GM18519 (cell line): ENCODE results near the gene CCDC148.

Experiments
- ATAC-seq: cut with Tn5 transposase; IDR thresholded peaks from one replicate; pipeline ENCODE4 v1.9.1; 2021; ENCODE audit warnings: mild to moderate bottlenecking, moderate library complexity; ENCODE audit not compliant: unreplicated experiment, low FRiP score

The CCDC148 gene

DNA sequence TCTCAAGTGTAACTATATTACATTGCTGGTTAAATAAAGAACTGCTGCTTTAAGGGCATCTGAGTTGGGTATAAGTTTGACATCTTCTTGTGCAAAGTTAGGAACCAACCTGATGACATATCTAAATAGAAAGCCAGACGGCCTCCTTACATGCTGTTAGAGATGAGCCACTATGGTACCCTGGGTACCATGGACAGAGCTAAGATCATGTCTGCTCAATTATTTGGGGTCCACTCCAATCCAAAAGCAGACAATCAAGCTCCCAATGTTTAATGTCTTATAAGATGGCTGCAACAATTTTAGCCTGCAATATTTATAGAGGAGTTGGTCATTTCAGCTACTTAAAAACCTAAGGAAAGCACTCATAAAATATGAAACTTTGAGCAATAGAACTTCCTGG is 268.6 kb downstream of the CCDC148 start:
- no peak for ATAC-seq

DNA sequence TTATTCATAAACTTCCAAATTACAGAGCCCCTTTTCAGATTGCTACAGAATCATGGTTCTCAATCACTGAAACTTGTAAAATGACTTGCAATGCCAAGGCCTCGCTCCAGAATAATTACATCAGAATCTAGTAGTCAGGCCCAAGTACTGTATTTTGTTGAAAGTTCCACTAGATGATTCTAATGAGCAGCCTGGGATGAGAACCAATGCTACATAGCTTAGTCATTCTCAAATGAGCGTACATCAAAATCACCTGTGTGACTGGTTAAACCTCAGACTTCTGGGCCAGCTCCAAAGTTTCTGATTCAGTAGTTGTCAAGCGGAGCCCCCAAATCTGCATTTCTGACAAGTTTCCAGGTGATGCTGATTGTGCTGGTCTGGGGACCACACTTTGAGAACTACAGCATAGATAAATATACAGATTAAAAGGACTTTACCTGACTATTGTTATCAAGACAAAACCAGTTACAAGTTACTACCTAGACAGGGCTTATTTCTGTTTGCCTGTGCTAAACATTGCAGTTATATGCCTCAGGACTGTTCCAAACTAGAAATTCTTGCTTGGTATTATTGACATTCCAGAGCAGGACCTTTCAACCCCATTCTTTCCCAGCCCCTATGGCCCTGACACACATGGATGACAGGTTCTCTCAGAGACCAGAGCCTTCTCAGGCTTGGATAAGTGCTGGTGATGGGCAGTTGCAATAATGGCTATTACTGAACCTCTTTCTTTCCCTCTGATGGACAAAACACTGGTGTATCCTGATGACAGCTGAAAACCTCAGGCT is 271.8 kb downstream of the CCDC148 start:
- ATAC-seq, result no peak

DNA sequence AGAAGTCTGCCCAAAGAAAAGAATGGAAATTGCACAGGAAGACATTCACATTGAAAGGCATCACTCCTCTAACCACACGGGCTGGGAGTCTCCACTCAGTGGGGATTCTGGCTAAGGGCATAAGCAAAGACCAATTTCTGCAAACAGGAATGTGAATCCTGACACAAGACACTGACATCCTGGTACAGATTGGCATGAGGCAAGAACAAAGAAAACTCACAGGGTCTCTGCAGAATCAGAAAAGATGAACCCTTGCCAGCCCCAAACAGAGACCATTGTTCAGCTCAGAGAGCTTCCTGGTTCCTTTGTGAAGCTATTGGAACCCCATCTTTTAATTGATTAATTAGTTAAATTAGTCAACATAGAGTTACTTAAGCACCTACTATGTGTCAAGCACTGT is 272.6 kb downstream of the CCDC148 start:
- ATAC-seq, result no peak

DNA sequence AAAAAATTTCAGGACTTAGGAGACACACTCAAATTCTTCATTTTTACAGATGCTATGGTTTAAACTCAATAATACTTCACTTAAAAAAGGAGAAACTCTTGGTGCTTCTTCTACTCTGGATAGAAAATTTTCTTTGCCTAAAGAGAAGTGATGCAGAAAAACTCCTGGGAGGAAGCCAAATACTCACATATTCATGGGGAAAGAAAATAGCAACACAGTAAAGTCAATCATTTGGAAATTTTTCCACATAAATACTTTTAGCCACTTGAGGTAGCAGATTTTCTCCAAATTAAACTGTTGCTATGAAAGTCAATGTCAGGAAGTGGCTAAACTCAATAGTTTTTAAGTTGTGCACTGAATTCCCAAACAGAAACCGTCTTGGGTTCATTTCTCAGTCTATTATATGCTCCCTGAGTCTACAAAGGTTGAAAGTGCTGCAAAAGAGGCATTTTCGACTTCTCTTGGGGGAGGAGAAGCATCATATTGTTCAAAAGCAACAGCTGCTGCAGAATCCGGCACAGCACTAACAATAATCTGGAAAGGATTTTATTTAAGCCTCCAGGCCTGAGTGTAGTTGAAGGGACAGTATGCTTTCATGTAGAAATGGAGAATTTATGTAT is 273.8 kb downstream of the CCDC148 start:
- ATAC-seq, result no peak

DNA sequence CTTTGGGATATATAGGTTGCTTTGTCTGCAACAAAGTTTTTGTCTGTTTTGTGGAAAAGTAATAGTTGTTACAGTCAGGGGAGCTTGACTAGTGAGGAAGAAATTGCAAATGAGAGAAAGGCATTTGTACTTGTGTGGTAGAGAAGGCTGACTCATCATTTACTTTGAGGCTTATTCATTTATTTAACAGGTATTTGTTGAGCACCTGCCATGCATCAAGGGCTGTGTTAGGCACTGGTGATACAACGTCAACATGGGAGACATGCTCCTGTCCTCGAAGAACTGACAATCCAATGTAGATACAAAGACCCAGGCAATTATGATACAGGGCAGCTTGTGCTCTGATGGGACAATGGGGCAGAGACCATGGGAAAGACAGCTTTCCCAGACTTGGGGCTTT is 275.4 kb downstream of the CCDC148 start:
- no peak for ATAC-seq

DNA sequence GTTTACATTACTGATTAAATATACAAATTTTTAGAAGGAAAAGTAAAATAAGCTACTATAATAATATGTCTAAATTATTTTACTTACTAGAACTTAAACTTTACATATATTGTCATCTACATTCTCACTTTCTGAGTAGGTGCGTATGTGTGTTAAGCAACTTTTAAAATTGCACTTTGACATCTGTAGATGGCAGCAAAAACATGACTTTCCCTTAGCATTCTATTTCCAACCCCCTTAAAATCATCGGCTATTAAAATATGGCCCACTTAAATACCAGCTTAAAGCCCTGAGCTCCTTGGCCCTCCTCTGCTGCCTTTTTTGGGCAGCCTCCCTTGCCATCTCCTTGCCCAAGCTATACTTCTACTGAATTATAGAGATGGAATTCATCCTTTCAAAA is 276.9 kb downstream of the CCDC148 start:
- ATAC-seq, result peak; percentile 64

DNA sequence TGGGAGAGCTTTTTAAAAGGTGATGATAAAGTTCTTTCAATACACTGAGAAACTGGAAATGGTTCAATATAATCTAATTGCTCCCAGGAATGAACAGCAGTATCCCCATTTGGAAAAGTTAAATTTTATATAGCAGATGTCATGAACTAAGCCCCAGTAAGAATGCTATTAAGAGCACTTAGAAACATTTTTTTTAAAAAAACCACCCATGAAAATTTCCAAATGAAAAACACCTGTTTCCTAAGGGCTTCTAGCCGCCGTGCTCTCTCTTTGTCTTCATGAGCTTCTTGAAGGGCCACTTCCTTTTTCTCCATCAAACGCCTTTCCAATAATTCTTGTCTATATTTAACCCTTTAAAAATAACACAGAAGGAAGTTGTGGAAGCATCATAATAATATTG is 277.9 kb downstream of the CCDC148 start:
- no peak for ATAC-seq

DNA sequence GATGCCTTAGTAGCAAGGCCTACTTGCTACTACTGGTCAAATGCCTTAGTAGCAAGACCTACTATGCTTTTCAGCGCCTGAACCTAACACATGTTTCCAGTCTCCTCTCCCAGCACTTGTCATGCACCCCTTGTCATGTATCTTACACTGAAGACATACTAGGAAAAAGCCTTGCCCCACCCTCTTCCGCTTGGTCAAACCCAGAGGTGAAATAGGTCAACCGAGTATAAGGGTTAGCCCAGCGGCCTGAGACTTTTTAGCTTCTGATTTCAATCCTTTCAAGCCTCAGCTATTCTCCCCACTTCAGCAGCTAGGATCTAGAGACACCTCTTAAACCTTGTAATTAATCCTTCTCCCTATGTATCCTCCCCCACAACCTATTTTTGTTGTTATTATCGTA is 281.6 kb downstream of the CCDC148 start:
- ATAC-seq, result no peak

DNA sequence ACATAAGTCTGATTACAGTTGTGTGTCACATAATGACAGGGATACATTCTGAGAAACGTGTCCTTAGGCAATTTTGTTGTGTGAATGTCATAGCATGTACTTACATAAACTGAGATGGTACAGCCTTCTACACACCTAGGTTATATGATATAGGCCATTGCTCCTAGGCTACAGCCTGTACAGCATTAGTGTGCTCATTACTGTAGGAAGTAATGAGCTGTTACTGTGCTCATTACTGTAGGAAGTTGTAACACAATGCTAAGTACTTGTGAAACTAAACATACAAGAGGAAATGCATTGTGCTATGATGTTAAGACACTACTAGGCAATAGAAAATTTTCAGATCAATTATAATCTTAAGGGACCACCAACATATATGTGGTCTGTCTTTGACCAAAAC is 282.1 kb downstream of the CCDC148 start:
- ATAC-seq, result no peak

DNA sequence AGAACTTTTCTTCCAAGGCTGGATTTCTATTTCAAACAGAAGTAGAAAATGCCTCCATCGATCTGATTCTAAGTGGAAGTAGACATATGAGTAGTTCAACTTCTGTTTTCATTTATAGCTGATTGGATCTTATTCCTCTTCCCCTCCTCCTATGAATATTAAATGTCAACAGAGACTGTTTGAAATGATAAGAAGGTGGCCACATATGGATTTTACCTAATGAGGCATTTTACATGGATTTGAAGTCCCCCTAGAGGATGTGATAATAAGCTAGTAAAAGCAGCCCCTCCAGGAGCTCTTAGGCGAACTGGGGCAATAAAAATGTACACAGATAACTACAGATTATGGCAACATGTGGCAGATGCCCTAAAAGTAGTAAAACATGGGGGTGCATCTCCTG is 283.8 kb downstream of the CCDC148 start:
- no peak for ATAC-seq

DNA sequence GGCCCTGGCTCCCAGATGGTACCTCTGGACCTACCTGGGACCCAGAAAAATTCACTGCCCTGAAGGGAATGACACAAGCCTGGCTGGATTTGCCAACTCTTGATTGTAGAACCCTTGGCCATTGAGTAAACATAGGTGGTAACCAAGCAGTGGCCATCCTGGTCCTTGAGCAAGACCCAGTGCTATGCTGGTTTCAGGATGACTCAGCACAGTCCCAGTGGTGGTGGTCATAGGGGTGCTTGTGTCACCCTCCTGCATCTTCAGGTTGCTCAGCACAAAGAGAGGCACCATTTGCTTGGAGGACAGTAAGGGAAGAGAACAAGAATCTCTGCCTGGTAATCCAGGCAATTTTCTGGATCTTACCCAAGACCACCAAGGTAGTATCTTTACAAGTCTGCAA is 302.0 kb downstream of the CCDC148 start:
- no peak for ATAC-seq

DNA sequence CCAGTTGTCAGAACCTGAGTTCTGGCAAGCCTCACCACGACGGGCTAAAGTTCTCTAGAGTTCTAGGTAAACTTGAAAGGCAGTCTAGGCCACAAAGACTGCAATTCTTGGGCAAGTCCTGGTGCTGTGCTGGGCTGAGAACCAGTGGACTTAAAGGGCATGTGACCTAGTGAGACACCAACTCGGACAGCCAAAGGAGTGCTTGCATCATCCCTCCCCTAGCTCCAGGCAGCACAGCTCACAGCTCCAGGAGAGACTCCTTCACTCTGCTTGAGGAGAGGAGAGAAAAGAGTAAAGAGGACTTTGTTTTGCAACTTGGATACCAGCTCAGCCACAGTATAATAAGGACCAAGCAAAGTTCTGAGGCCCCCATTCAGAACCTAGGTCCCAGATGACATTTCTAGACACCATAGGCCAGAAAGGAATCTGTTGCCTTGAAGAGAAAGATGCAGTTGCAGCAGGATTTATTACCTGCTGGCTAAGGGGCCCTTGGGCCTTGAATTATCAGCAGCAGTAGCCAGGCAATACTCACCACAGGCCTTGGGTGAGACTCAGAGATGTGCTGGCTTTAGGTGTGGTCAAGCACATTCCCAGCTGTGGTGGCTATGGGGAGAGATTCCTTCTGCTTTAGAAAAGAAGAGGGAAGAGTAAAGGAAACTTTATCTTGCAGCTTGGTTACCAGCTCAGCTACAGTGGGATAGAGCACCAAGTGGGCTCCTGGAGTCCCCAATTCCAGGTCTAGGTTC is 303.1 kb downstream of the CCDC148 start:
- no peak for ATAC-seq

DNA sequence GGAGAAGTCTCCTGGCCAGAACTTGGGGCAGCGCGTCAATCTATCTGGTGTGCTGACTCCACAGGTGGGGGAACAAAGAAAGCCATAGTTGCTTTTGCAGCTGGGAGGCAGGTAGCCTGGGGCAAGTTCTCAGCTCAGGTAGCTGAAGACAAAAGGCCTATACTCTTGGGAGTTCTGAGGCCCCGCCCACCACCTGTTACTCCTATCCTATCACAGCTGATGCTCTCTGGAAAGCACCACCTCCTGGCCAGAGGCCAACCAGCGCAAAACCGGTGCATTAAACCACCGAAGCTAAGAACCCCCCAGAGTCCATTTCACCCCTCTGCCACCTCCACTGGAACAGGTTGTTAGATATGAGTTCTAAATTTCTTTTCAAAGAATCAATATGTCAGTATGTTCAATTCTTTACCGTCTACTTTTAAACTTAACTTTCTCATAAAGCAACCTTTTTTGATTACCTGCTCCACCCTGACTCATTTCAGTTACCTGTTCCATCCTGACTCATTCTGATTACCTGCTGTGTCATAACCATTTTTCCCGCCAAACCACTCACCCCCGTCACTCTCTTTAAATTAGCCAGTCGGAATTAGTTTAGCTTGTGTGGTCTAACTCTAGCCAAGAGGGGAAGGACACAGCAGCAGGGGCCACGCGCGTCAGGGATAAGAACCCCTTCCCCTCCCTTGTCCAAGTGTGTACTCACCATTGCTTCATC is 311.5 kb downstream of the CCDC148 start:
- ATAC-seq, result no peak

DNA sequence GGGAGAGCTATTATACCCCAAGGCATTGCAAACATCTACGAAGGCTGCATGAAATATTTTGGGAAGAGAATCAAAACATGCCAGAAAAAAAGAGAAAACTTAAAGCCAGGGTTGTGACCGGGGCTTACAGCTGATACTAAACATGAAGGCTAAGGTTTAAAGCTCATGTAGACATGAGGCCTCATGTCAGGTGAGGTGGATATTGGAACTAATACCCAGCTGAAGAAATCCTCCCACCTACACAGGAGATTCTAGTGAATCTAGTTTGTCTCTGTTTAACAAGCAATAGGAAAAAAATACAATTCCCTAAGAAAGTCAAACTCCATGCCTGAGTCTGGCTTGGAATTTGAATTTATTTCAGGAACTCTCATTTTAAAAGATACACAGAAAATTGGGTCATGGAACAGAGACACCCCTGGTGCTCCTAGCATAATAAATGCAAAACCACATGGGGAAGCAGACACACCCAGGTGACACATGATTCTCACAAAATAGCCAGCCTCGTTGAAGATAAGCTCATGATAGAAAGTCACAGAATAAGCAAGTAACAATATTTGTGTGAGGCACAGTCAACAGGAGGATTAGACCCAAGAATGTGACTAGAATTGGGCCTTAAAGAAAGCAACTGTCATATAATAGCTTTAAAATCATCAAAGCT is 312.7 kb downstream of the CCDC148 start:
- ATAC-seq, result no peak

DNA sequence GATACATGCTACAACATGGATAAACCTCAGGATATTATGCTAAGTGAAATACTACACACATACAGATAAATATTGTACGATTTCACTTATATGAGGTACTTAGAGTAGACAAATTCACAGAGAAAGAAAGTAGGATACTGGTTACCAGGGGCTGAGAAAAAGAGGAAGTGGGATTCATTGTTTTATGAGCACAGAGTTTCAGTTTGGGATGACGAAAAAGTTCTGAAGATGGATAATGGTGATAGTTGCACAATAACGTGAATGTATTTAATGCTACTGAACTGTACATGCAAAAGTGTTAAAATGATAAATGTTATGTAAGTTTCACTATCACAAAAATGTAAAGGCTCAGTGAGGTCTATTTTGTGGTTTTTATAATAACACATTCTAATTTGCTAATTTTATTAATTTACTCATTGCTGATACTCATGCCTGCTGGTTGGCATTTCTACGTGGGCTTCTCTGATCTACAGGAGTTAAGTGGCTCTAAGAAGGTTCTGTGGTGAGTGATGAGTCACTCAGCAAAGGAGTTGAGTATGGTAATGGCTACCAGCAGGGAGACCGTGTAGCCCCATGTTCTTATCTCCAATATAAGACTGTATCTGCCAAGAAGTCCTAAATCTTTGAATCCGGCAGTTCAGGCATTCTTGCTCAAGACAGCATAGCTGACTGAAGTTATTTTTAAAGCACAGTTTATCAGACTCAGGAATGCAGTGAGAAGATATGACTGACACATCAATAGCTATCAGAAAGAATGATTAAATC is 313.8 kb downstream of the CCDC148 start:
- no peak for ATAC-seq

DNA sequence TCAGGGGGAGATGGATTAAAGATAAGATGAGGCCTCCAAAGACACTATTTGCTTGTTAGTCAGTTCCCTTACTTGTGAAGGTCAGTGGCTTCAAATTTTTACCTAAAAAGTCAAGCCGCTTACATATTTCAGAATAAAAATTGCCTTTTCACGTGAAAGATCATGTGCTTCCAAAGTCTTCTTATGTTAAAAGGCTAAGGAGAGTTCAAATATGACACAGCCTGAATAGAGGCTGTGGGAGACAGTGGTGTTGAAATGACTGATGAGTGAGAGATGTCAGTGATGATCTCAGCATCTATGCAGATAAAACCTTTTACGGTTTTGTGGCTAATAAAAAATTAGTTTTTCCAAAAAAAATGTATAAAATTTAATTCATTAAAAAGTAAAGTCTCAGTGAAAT is 314.4 kb downstream of the CCDC148 start:
- ATAC-seq, result no peak

DNA sequence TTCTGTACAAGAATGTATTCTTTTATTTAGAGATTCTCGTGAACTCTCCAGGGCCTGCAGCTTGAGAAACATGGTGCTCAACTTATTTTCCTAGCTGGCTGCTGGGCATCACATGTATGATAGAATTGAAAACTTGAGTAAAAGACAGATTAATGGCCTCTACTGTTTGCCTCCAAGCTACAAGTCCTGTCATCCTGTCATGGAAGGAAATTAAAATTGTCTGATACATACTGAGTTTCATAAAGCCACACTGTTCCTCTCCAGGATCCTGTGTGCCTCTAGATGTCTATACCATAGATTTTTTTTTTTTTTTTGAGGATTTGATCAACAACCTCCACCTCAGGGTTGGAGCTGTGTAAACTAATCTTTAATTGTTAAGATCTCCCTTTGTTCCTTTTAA is 316.4 kb downstream of the CCDC148 start:
- no peak for ATAC-seq

DNA sequence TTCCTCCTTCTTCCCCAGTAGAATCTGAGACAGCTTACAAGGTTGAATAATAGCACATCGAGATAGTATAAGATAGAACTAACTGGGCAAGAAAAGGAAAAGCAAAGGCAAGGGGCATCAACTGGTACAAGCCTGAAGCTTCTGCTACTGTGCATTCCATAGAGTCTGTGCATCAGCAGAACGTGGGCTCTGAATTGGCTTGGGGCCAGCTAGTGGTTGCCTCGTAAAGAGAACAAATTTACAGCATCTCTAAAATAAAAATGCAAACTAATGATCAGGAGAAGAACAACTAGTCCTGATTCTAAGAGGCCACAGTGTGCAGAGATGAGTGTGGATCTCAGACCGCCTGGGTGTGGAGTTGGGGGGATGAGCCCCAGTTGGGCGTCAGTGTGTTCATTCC is 318.3 kb downstream of the CCDC148 start:
- ATAC-seq, result no peak

DNA sequence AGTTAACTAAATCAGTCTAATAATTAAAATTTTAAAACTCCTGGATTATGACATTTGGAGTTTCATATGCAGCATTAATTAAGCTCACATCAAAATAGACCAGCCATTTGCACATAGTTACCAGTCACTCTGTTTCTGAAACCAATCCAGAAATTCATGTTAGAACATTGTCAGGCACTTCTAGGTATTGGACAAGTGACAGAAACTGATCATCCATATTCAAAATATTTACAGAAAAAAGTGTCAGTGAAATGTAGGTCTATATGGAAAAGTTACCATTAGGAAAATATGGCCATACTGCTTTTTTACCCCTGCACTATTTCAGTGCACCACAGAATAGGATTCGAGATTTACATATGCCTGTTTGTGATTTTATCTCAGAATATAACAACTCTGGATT is 321.5 kb downstream of the CCDC148 start:
- no peak for ATAC-seq

DNA sequence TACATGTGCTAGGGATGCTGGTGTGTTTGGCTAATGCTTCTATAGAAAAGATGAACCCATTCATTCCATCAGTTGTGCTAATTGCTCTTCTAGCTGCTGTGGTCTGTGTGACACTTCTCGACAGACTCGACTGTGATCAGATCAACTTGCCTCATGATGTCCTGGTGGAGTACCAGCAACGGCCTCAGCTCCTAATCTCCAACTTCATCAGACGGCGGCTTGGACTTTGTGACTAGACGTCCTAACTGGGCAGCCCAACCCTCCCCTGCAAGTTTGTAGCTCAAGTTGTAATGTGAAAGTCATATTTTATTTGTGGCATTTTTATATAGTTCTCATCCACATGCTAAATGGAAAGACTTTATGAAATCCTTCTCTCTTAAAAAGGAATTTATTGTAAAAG is 321.9 kb downstream of the CCDC148 start:
- no peak for ATAC-seq
